ENCODE measurements around the gene STXBP6.

The STXBP6 gene

DNA sequence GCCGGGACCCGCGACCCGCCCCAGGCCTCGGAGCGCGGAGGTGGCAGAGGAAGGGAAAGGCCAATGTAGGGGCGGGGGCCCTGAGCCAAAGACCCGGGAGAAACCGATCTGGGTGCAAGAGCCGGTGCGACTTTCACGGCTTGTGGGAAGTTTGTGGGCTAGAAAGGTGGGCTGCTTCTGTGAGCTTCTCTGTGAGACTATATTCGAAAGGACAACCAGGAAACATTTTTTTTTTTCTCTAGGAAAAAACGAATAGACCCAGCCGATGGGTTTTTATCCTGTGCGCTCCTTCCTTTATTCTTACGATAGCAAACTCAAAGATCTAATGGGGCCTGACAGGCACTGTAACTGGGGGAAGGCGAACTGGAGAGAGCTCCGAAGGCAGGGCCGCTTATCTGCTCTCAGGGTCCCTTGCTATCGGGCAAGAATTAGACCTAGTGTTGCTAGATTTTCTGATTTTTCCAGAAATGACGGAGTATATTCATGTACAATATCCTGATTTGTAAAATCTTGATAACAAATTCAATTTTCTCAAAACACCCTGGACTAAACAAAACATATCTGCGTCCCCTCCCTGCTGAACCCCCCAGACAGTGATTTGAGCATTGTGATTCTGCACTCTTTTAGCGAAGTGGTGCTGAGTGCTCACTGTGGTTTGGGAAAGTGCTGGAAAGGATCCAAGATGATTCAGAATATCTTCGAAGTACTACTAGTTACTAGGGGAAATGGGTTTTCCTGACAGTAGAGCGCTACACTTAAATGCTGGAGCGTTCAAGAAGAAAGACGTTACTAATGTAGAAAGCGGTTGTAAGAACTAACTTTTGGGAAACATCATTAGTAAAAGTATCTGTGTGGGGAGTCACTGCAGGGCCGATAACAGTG, 563 bp upstream of the STXBP6 start:
- no peak for DNase-seq

DNA sequence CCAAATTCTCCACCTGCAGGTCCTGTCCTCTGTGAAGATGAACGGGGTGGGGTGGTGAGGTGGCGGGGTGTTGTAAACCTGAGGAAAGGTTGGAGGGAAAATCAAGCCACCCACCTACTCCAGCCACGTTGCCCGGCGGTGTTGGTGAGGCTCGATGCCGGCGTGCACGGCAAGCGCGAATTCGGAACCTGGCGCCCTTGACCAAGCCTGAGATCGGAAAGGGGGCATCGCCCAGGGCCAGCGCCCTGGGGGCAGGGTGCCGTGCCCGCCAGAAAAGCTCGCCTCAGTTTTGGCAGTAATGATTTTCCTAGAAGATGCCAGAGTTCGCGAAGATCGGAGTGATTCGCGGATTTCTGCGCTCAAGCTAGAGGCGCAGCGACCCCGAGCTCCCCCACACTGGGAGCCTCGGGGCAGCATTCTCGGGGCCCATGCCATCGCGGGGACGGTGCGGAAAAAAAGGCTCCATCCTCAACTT, 817 bp downstream of the STXBP6 start:
- DNase-seq: no peak

DNA sequence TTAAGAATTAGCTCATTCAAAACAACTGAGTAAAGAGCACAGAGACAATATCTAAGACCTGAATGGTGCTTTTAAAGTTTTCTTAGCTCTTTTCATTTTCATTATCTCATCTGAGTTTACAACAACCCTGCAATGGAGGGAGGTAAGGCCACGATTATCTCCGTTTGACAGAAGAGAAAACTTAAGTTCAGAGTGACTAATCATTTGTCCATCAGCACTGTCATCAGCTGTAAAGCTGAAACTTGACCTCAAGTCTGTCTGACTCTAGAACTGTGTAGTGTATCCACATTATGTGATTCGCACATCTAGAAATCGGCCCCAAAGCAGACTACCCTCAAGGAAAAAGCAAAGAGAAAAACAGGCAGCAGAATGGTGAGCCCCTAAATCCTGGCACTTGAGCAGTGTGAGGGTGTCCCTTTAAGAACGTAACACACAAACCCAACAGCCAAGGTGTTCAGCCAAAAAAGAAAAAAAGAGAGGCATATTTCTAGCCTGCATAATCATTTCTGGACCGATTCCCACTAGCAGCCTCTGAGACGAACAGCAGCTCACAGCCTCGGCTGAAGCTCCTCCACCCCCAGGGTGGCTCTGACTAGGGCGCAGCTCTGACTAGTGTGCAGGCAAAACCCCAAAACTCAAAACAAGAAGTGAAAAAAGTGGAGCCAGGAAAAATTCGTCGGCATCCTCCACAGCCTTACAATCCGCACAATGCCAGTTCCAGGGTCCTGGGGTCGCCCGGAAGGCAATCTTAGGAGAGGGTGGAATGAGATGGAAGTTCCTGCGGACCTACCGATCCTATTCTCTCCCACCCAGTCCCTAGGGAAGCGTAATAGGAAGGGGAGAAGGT, 1.6 kb downstream of the STXBP6 start:
- DNase-seq: no peak

DNA sequence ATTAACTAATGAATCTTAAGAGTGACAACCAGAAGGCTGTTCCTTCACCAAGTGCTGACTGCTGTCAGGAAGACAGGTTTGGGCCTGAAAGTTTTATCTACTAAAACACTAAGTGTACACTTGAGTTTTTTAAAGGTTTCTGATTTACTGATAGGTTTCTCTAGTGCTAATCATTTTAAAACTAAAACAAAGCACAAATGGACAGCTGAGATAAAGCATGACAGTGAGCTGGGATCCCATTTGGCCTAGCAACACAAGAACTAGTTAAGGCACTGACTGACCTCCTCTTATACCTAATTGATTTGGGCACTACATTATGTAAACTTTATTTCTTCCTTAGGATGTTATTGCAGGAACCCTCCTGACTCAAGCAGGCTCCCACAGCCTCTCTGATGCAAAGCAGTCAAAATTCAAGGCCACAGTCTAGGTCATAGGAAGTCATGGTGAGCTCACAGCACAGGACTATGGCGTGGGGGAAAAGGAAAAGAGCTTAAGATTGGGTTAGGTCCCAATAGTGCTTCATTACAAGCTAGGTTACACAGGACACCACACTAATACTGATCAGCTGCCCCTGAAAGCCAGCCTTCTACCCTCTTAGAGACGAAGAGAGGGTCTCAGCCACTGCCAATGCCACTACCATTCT, 3.5 kb downstream of the STXBP6 start:
- DNase-seq: no peak

GRCh38 chr14:25044106-25044698, 5.7 kb downstream of the STXBP6 start:
- DNase-seq: no peak

- DNase-seq: peak in 1 of 2 experiments; percentile 22
Measured at GRCh38 chr14:25042362-25043299, 7.3 kb downstream of the STXBP6 start.

GRCh38 chr14:25041898-25042297, 8.0 kb downstream of the STXBP6 start:
- DNase-seq: no peak

- DNase-seq: no peak
Measured at GRCh38 chr14:25041484-25041883, 8.5 kb downstream of the STXBP6 start.

DNA sequence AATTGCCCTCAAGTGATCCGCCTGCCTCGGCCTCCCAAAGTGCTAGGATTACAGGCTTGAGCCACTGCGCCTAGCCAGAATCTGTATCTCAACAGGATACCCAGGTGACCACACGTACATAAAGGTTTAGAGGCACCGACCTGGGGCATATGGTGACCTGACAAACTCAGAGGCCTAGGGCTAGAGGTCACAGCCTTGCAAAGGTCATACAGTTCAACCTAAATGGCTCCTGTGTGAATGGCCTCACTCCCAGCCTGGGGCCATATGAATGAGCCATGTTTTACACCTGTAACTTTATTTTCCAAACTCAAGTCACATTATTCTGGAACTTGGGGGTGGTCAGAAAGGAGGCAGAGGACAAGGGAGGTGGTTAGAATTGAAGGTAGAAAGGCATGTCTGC, 10.0 kb downstream of the STXBP6 start:
- no peak for DNase-seq

DNA sequence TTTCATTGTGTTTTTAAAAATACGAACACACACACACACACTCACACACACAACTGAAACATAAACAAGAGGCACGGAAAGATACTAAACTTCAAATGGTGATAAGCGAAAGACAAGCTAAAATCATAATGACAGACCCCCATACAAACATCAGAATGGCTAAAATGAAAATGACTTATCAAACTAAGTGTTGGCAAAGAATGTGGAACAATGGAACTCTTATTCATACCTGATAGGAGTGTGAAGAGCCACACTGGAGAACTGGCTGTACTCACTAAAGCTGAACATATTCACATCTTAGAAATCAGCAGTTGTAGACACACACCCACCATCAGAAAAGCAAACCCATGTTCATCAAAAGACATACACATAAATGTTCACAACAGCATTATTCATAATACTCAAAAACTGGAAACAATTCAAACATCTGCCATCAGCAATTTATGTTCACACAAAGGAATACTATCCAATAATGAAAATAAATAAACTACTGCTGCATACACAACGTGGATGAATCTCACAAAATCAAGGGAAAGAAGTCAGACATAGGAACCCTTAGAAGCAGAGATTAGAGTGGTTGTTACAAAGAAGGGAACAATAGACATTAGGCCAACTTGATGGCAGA, 11.8 kb downstream of the STXBP6 start:
- DNase-seq: no peak

DNA sequence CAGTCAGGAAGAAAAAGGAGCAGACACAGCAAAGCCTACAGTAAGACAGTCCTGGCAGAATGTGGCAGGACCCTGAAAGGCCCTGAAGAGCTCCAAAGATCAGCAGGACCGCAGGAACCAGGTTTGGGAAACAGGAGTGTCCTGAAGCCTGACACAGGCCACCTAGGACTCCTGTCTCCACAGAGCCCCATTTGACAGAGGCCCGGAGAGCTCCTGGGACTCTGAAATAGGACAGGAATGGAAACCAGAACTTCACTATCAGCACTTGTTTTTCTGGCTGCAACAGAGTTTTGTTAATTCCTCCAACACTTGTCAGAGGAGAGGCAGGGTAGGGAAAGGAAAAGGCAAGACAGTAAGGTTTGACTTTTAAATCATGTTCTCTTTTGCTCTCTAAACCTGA, 12.9 kb downstream of the STXBP6 start:
- DNase-seq: no peak

DNA sequence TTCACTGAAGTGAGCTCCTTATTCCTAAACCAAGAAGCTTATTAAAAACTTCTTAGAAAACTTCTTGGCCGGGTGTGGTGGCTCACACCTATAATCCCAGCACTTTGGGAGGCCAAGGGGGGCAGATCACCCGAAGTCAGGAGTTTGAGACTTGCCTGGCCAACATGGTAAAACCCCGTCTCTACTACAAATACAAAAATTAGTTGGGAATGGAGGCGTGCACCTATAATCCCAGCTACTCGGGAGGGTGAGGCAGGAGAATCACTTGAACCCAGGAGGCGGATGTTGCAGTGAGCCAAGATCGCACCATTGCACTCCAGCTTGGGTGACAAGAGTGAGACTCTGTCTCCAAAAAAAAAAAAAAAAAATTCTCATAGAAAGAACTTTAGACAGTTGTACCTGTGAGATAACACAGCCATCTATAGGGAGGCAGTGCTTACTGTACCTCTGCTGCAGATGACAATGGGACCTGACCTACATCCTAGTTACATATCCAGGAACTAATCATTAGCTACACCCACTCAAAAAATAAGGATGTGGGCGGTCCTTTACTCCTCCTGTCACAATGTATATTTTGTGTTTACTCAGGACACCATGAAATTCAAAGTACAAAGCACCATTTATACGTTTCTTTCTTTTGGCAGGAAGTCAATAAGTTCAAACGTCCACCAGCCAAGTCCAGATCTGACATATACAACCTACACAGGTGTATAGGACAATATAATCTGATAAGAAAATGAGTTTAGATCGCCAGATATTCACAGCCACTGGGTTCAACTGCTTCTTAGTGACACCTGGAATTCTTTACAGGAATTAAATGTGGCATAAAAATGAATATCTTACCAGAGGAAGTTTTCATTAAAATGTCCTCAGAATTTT, 14.9 kb downstream of the STXBP6 start:
- no peak for DNase-seq

DNA sequence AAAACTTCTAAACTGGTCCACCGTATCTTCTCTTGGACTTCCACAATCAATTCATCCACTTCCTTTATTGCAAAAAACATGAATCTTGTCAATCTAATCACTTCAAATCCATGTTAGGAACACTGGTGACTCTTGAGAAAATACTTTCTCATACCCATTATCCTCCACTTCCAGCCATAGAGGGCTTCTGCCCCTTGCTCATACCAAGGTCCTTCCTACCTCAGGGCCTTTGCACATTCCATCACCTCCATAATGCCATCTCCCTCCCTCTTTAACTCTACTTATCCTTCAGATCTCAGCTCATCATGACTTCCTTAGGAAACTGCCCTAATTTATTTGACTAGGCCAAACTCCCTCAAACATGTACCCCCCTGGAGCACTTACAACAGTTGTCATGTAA, 16.6 kb downstream of the STXBP6 start:
- no peak for DNase-seq

- DNase-seq: no peak
Measured at GRCh38 chr14:25032092-25032784, 17.7 kb downstream of the STXBP6 start.

GRCh38 chr14:25026476-25027137, 23.3 kb downstream of the STXBP6 start:
- DNase-seq: no peak

DNA sequence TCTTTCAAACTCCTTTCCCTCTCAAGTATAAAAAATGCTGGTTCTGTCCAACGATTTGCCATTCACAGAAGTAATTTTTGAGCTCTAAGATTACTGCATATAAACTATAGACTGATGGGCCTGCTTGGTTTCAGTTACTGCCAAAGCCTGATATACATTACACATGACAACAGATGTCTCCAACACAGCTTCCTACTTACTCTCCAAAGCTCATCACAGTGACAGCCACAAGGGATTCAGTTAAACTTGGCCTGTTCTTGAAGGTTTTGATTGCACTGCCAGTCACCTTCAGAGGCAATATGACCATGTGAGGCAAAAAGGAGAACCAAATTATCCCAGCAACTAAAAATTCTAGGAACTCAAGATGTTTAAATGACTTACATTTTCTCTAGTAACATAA, 30.1 kb downstream of the STXBP6 start:
- no peak for DNase-seq

DNA sequence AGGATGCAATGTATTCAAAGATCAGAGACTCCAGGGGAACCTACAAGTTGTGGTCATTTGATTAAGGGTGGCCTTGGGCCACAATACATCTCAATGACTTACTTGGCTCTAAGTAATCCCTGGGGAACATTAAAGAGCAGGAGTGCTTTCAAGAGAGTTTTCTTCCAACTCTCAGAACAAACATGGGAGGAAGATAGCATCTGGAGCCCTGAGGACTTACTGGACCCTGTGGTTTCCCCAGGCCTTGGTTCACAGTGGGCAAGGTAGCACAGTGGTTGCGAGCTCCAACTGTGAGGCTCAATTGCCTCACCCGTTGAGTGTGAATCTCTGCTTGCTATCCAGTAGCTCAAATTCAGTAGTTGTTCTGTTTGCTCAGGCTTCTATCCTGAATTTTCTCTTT, 32.4 kb downstream of the STXBP6 start:
- DNase-seq: no peak

GRCh38 chr14:25015761-25016160, 34.2 kb downstream of the STXBP6 start:
- no peak for DNase-seq

- DNase-seq: no peak
Measured at GRCh38 chr14:25014440-25014839, 35.5 kb downstream of the STXBP6 start.
